Measurements from ENCODE around the gene ZMPSTE24. TPM values are rescaled to one million over a fixed set of nuclear protein-coding genes. Genes with fewer than 3 reads are reported as not detected.
"Not testable (repeated sequence)": the region's sequence is repeated elsewhere in the genome, so short reads cannot be mapped to it uniquely, and the experiment has no call there.

Gene ZMPSTE24
- total and polyA plus RNA-seq, 3 donors from 2014 or later, result 22.5 to 31.3 (median 30.4) TPM

GRCh38 chr1:40337443-40337842 lies 79.4 kb downstream of the ZMPSTE24 start:
- no peaks in the 10 kb centered on the region for H3K27me3 ChIP-seq
- DNase-seq, result no peak
- H3K27ac ChIP-seq, result no peak overlapping the region
- TF ChIP-seq POLR2A (IDR thresholded peaks at IDR 0.05), result no peak
- TF ChIP-seq, protein P1, sequence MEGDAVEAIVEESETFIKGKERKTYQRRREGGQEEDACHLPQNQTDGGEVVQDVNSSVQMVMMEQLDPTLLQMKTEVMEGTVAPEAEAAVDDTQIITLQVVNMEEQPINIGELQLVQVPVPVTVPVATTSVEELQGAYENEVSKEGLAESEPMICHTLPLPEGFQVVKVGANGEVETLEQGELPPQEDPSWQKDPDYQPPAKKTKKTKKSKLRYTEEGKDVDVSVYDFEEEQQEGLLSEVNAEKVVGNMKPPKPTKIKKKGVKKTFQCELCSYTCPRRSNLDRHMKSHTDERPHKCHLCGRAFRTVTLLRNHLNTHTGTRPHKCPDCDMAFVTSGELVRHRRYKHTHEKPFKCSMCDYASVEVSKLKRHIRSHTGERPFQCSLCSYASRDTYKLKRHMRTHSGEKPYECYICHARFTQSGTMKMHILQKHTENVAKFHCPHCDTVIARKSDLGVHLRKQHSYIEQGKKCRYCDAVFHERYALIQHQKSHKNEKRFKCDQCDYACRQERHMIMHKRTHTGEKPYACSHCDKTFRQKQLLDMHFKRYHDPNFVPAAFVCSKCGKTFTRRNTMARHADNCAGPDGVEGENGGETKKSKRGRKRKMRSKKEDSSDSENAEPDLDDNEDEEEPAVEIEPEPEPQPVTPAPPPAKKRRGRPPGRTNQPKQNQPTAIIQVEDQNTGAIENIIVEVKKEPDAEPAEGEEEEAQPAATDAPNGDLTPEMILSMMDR (IDR thresholded peaks at IDR 0.05), result no peak
- H3K9me3 ChIP-seq, result no peaks in the 10 kb centered on the region
- H3K4me1 ChIP-seq, result no peaks in the 10 kb centered on the region
- intact Hi-C loops (cut with DNase I; ENCODE audit: low total_unique reads), result no loop called here
- H3K36me3 ChIP-seq (ENCODE audit: low read depth, missing control alignments), result no peaks in the 10 kb centered on the region
- 69 to 75% methylated on average over 8 of the region's 8 CpGs for WGBS, 2 donors
- no peak overlapping the region for H3K4me3 ChIP-seq

DNA sequence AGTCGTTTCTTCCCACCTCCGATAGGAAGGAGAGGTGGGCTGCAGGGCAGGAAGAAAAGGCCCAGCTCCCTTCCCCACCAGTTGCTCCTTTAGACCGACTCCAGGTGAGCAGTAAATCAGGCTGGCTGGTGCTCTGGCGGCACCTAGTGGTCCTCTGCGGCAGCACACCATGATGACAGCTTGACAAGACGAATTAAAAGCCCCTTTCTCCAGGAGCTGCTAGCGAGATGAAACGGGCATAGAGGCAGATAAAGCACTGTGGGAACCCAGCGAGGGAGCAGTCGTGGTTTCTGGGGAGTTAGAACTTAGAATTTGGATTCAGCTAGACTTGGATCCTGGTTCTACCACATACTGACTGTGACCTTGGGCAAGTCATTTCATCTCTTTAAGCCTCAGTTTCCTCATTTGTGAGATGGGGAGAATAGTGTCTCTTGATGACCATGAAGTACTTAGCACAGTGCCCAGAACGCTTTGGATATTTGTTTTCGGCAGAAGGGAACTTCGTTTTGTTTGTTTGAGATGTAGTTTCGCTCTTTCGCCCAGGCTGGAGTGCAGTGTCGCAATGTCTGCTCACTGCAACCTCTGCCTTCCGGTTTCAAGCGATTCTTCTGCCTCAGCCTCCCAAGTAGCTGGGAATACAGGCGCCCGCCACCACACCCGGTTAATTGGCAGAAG lies 80.8 kb downstream of the ZMPSTE24 start:
- intact Hi-C loops (cut with DNase I; ENCODE audit: low total_unique reads), result no loop called here
- DNase-seq, result peak; percentile 91
- Histone ChIP-seq H3K4me3 (no peak overlapping the region), H3K27me3 (no peaks in the 10 kb centered on the region), H3K9me3 (no peaks in the 10 kb centered on the region), H3K4me1 (no peaks in the 10 kb centered on the region), H3K36me3 (ENCODE audit: low read depth, missing control alignments) (no peaks in the 10 kb centered on the region), H3K27ac (no peak overlapping the region)
- TF ChIP-seq, protein P1 (IDR thresholded peaks at IDR 0.05), result peak; percentile 89 to 96 (median 90)
- no peak for TF ChIP-seq POLR2A (IDR thresholded peaks at IDR 0.05)
- WGBS, 2 donors, result 24 to 25% methylated on average over 19 to 21 of the region's 21 CpGs

GRCh38 chr1:40339420-40340323 lies 81.6 kb downstream of the ZMPSTE24 start:
- no peak for DNase-seq
- Histone ChIP-seq H3K27me3 (no peaks in the 10 kb centered on the region), H3K9me3 (no peaks in the 10 kb centered on the region), H3K4me1 (no peaks in the 10 kb centered on the region), H3K27ac (no peak overlapping the region), H3K36me3 (ENCODE audit: low read depth, missing control alignments) (no peaks in the 10 kb centered on the region), H3K4me3 (no peak overlapping the region)
- no peak for TF ChIP-seq POLR2A (IDR thresholded peaks at IDR 0.05)
- TF ChIP-seq, protein P1 (IDR thresholded peaks at IDR 0.05), result no peak
- intact Hi-C loops (cut with DNase I; ENCODE audit: low total_unique reads), result loop anchor here (10.0 kb wide), 1 partner anchor 65 kb away; no protein-coding TSS in a partner anchor
- 51 to 56% methylated on average over 6 of the region's 6 CpGs for WGBS, 2 donors

DNA sequence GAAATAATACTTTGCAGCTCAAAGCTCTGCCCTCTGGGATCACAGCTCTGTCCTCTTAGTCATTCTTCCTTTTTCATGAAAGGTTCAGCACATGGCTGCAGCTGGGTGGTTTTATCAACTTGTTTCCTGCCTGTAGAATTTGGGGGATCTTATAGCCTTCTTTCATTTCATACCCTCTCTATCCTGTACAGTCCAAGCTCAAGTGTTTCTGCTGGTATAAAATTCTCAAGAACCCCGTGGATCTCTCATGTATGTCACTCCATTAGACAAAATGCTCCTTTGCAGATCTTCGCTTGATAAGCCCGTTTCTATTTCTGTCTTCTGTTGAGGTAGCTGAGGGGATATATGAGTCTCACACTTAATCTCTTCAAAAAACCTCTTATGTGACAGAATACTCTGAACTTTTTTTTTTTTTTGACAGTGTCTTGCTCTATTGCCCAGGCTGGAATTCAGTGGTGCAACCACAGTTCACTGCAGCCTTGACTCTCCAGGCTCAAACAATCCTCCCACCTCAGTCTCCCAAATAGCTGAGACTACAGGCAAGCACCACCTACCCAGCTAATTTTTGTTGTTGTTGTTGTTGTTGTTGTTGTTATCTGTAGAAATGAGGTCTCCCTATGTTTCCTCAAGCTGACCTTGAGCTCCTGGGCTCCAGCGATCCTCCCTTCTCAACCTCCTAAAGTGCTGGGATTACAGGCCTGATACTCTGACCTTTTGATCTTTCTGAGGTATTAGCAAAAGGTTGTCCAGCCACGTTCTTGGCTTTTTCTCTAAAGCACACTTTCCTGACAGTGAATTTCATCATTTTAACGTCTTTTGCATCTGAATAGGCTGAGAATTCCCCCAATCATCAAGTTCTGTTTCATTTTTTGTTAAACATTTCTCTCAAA lies 83.7 kb downstream of the ZMPSTE24 start:
- intact Hi-C loops (cut with DNase I; ENCODE audit: low total_unique reads), result loop anchor here (10.0 kb wide), 1 partner anchor 63 kb away; no protein-coding TSS in a partner anchor
- H3K36me3 ChIP-seq (ENCODE audit: low read depth, missing control alignments), result no peaks in the 10 kb centered on the region
- no peak for DNase-seq
- WGBS, 2 donors, result 71 to 74% methylated on average over 6 of the region's 6 CpGs
- no peaks in the 10 kb centered on the region for H3K4me1 ChIP-seq
- no peak overlapping the region for H3K27ac ChIP-seq
- no peak overlapping the region for H3K4me3 ChIP-seq
- H3K9me3 ChIP-seq, result no peaks in the 10 kb centered on the region
- no peak for TF ChIP-seq POLR2A (IDR thresholded peaks at IDR 0.05)
- TF ChIP-seq, protein P1 (IDR thresholded peaks at IDR 0.05), result no peak
- H3K27me3 ChIP-seq, result no peaks in the 10 kb centered on the region

- not testable (repeated sequence) for DNase-seq; H3K4me3 ChIP-seq; H3K4me1 ChIP-seq; H3K27me3 ChIP-seq; H3K9me3 ChIP-seq; H3K36me3 ChIP-seq (ENCODE audit: low read depth, missing control alignments); H3K27ac ChIP-seq
- WGBS, 2 donors, result 81 to 89% methylated on average over 3 of the region's 3 CpGs
- intact Hi-C loops (cut with DNase I; ENCODE audit: low total_unique reads), result loop anchor here (10.0 kb wide), 1 partner anchor 62 kb away; no protein-coding TSS in a partner anchor
These were observed 84.3 kb downstream of the ZMPSTE24 start for GRCh38 chr1:40342381-40342717.

Measured in testis (tissue), 3 donors.